C4-2B (cell line): ENCODE data around the gene TRPC4.

Experiments
- H3K27ac ChIP-seq: fragments of 450-650 bp; 2 replicates; pipeline ENCODE4 v1.5.1; 2017
- CTCF ChIP-seq: fragments of 450-650 bp; conservative IDR thresholded peaks from 2 replicates; pipeline ENCODE4 v1.5.1; 2017; ENCODE audit warnings: mild to moderate bottlenecking
- ZFX ChIP-seq: fragments of 450-650 bp; IDR thresholded peaks from 2 replicates; pipeline ENCODE4 v1.6.1; 2017

The TRPC4 gene

GRCh38 chr13:37753776-37754175 is 115.8 kb downstream of the TRPC4 start:
- no peak overlapping the region for H3K27ac ChIP-seq
- no peak for TF ChIP-seq CTCF
- no peak for TF ChIP-seq ZFX

- no peak for TF ChIP-seq CTCF
- H3K27ac ChIP-seq, result no peak overlapping the region
Measured at GRCh38 chr13:37752146-37752545, 117.4 kb downstream of the TRPC4 start.

- TF ChIP-seq ZFX (no peak), CTCF (no peak)
- H3K27ac ChIP-seq, result no peak overlapping the region
Measured at GRCh38 chr13:37751025-37751424, 118.5 kb downstream of the TRPC4 start.

- H3K27ac ChIP-seq, result no peak overlapping the region
- no peak for TF ChIP-seq ZFX
- TF ChIP-seq CTCF, result no peak
Measured at GRCh38 chr13:37748913-37749312, 120.7 kb downstream of the TRPC4 start.

- TF ChIP-seq CTCF, result no peak
- no peak for TF ChIP-seq ZFX
- H3K27ac ChIP-seq, result no peak overlapping the region
Measured at GRCh38 chr13:37747071-37747612, 122.4 kb downstream of the TRPC4 start.

- no peak overlapping the region for H3K27ac ChIP-seq
- TF ChIP-seq CTCF, result no peak
- no peak for TF ChIP-seq ZFX
Measured at GRCh38 chr13:37741536-37741935, 128.0 kb downstream of the TRPC4 start.

- no peak for TF ChIP-seq ZFX
- no peak overlapping the region for H3K27ac ChIP-seq
Measured at GRCh38 chr13:37736045-37736444, 133.5 kb downstream of the TRPC4 start.

GRCh38 chr13:37735293-37735692 is 134.3 kb downstream of the TRPC4 start:
- TF ChIP-seq CTCF (no peak), ZFX (no peak)
- no peak overlapping the region for H3K27ac ChIP-seq
